ENCODE measurements around the gene KRTAP10-3. TPM values are rescaled to one million over a fixed set of nuclear protein-coding genes. Genes with fewer than 3 reads are reported as not detected.

The KRTAP10-3 gene
- total and polyA plus RNA-seq, 9 of the 15 experiments (the other 6 are each of a cell fraction or from before 2014, with no cell fraction given): not detected

DNA sequence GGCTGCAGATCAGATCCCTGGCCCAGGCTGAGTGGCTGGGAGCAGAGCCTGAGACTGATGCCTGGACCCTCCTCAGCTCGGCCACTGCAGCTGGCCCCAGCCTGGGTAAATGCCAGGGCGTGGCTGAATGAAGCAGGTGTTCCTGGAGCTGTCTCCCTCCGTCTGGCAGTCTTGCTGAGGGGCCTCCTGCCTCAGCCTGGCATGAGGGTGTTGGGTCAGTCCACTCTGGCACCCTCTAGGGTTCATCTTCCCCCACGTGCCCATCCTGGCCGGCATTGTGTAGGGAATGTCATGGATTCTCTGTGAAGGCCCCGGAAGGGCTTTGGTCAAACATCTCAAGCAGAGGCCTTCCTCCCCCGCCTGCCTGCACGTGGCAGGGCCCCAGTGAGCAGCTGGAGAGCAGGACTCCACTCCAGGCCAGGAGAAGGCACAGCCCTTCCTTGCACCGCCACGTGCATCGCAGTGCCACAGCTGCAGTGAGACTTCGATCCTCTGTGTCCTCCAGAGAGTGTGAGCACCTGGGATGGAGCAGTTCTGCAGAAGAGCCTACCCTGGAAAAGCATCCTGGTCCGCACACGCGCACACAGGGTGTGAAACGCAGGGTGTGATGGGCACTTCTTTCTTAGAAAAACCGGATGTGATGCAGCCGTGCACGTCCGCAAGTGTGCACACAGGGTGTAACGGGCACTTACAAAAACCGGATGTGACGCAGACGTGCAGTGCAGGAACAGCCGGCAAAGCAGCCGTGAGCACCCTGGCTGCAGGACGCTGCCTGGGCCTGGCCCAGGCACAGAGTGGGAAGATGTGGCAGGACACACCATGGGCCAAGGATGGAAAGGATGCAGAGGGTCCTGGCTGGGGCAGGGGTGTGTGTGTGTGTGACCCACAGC is 10.3 kb upstream of the KRTAP10-3 start (continued):
- TF ChIP-seq MTA2 (IDR thresholded peaks at IDR 0.05; ENCODE audit: low read depth): no peak
- TF ChIP-seq, protein P1, sequence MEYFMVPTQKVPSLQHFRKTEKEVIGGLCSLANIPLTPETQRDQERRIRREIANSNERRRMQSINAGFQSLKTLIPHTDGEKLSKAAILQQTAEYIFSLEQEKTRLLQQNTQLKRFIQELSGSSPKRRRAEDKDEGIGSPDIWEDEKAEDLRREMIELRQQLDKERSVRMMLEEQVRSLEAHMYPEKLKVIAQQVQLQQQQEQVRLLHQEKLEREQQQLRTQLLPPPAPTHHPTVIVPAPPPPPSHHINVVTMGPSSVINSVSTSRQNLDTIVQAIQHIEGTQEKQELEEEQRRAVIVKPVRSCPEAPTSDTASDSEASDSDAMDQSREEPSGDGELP (CRISPR knock-in tag; IDR thresholded peaks at IDR 0.05; ENCODE audit: borderline replicate concordance): peak; percentile 54; the same call in 1 of the 2 replicates
- no peak for TF ChIP-seq COPS2 (conservative IDR thresholded peaks at IDR 0.05)
- no peak for TF ChIP-seq TCF7L2 (IDR thresholded peaks at IDR 0.05; ENCODE audit: low read depth, low read length)
- TF ChIP-seq ZNF41 (CRISPR knock-in tag; conservative IDR thresholded peaks at IDR 0.05): no peak
- TF ChIP-seq MTA3 (IDR thresholded peaks at IDR 0.05; ENCODE audit: borderline replicate concordance): no peak
- TF ChIP-seq RBBP5 (IDR thresholded peaks at IDR 0.05; ENCODE audit: borderline replicate concordance, insufficient read depth, low read length, poor library complexity, severe bottlenecking): peak; percentile 3

- Histone ChIP-seq H3K27me3 (ENCODE audit: control insufficient read depth in 2 of 2, insufficient read depth in 2 of 2, low read length in 2 of 2) (peaks cover 19 to 30% of the 10 kb centered on the region in 2 experiments; a peak in 3 of 5 replicates), H3K9me3 (replicated peaks; ENCODE audit: control insufficient read depth, insufficient read depth, low read depth, low read length) (no peaks in the 10 kb centered on the region), H3K79me2 (ENCODE audit: control insufficient read depth, insufficient read depth, low read length) (no peaks in the 10 kb centered on the region), H3K4me3 (no peak overlapping the region), H2AFZ (ENCODE audit: low read depth, low read length) (no peak overlapping the region), H3K4me1 (replicated peaks in 1 of 2; ENCODE audit: control insufficient read depth in 2 of 2, insufficient read depth in 2 of 2, low read length in 2 of 2) (peaks cover 0 to 20% of the 10 kb centered on the region in 2 experiments; a peak in 1 of 5 replicates), H3K27ac (ENCODE audit: extremely low read depth, low read depth, low read length) (no peak overlapping the region), H3K9me1 (ENCODE audit: control insufficient read depth, insufficient read depth, low read length) (no peaks in the 10 kb centered on the region), H3K4me2 (ENCODE audit: insufficient read depth, low read length) (no peak overlapping the region), H4K20me1 (replicated peaks; ENCODE audit: control insufficient read depth, insufficient read depth, low read length) (no peaks in the 10 kb centered on the region), H3K36me3 (ENCODE audit: control insufficient read depth, insufficient read depth, low read length) (no peaks in the 10 kb centered on the region), H3K9ac (ENCODE audit: insufficient read depth in 1 of 2, low read depth in 2 of 2, low read length in 2 of 2) (no peak overlapping the region; a peak in 1 of 4 replicates)
- ChIA-PET CTCF (ENCODE audit: low intra/inter-chr PET ratio) (no interaction called here), POLR2A (interaction anchor here (0.6 kb wide), 1 partner anchor 41 kb away, joined by 3 read pairs; no protein-coding TSS in a partner anchor)
- no TSS peak for BruUV-seq (replicated peaks)
- WGBS (ENCODE audit: insufficient coverage, low coverage, missing lambda C conversion rate): 0% methylated on average over 12 of the region's 12 CpGs
- intact Hi-C loops (cut with micrococcal nuclease): no loop called here
- no peak for FAIRE-seq
- in situ Hi-C loops (cut with MboI): no loop called here
- ATAC-seq: no peak
- TF ChIP-seq TAF9B (IDR thresholded peaks at IDR 0.05; ENCODE audit: partially characterized antibody) (no peak), SUPT5H (IDR thresholded peaks at IDR 0.05) (no peak), KAT7 (CRISPR knock-in tag; IDR thresholded peaks at IDR 0.05; ENCODE audit: borderline replicate concordance) (no peak), KLF16 (IDR thresholded peaks at IDR 0.05) (no peak), TCF3 (CRISPR knock-in tag; IDR thresholded peaks at IDR 0.05) (no peak)
- no peak for DNase-seq (ENCODE audit: extremely low read depth in 1 of 4, low spot score in 3 of 4)
Observed at GRCh38 chr21:44568261-44568660, 9.7 kb upstream of the KRTAP10-3 start.
